Skeletal muscle cell (primary cell): ENCODE results near the gene KIAA0825.
A peak's percentile ranks its signal among the peaks of the same experiment; 100 is the strongest.
"Not testable (repeated sequence)": the region's sequence is repeated elsewhere in the genome, so short reads cannot be mapped to it uniquely, and the experiment has no call there.

Experiments used
- DNase-seq: peaks from one replicate; pipeline ENCODE4 v3.0.0-alpha.2; 2010; ENCODE audit warnings: low read depth
- H3K4me3 ChIP-seq: 2 replicates; pipeline ENCODE4 v1.5.1; 2011; ENCODE audit warnings: low read depth, mild to moderate bottlenecking, control low read depth, low read length, moderate library complexity

KIAA0825 gene

GRCh38 chr5:94218374-94218773 is 400.0 kb downstream of the KIAA0825 start:
- DNase-seq: peak; percentile 35

GRCh38 chr5:94217745-94218144 is 400.7 kb downstream of the KIAA0825 start:
- DNase-seq: no peak
- no peak overlapping the region for H3K4me3 ChIP-seq

More at GRCh38 chr5:94218374-94218773, 400.0 kb downstream of the KIAA0825 start:
- no peak overlapping the region for H3K4me3 ChIP-seq

DNA sequence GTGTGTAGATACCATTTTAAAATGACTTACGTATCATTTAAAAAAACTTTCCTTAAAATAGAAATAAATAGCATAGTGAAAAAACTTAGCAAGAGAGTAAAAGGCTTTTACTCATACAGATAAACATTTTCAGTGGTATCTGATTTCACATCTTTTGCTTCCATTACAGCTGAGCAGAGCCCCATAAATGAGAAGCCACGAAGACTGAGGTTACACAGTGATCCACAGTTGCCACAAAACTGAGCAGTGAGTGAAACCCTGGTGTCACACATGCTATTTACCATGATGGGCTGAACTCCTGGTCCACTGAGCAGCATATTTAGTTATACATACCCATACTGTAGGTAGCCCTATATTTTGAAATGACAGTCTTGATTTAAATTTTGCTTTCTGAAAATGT is 401.2 kb downstream of the KIAA0825 start:
- no peak for DNase-seq
- H3K4me3 ChIP-seq: no peak overlapping the region

- no peak for DNase-seq
These were observed 405.9 kb downstream of the KIAA0825 start for GRCh38 chr5:94212476-94212875.

DNA sequence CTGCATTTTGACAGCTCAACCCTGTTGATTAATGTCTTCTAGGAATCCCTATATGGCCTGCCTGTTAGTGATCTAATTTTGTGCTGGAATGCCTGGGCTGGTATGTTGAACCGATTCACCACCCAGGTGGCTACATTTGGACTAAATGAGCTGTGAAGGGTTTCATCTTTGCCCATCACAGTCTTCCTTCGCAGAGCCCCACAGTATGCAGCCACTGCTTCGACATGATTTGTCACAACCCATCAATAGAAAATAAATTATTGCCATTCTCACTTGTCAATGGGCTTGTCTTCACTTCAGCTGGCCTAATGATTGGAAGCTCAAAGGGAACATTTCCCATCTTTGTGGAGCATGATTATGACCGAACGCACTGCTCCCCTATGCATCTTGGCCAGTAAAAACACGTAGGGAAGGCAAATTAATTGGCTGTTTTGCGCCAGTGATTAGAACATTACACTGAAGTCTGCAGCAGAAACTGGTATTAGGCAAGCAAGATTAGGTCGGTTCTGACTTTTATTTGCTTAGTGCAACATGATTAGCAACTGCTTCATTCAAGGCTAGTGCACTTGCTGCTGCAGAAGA is 408.5 kb downstream of the KIAA0825 start:
- DNase-seq: no peak
- H3K4me3 ChIP-seq: no peak overlapping the region

More at GRCh38 chr5:94212476-94212875, 405.9 kb downstream of the KIAA0825 start:
- H3K4me3 ChIP-seq: no peak overlapping the region

DNA sequence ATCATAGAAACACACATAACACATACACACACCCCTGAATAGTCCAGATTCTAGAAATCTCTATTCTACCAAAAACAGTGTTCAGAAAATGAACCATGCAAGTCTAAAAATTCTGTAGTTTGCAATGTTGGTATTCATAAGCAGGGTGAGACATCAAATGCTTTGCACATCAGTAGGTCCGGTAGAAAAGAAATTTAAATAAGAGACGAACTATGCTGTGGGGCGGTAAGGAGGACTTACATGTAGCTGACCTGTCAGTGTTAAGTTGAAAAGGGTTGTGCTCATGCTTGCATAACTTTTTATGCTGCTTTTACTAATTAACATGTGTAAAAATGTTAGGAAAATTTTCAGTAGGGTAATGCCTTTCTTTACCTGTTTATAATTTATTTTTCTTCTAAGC is 409.1 kb downstream of the KIAA0825 start:
- H3K4me3 ChIP-seq: no peak overlapping the region
- DNase-seq: no peak

DNA sequence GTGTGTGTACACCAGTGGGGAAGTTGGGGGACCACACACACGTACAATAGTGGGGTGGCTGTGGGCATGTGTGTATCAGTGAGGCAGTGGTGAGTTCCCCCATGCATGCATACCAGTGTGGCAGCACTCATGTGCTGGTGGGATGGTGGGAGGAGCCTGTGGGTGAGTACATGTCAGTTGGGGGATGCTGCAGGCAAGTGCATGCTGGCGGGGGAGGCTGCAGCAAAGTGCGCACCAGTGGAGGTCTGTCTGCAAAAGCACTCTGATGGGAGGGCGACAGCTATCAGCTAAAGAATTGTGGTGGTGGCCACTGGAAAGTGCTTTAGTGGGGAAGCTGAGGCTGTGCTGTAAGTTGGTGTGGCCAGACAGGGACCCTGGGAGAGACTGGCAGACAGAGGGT is 418.8 kb downstream of the KIAA0825 start:
- H3K4me3 ChIP-seq: no peak overlapping the region
- DNase-seq: no peak

- no peak overlapping the region for H3K4me3 ChIP-seq
- DNase-seq: no peak
These were observed 420.4 kb downstream of the KIAA0825 start for GRCh38 chr5:94197970-94198369.

- DNase-seq: no peak
- no peak overlapping the region for H3K4me3 ChIP-seq
These were observed 421.5 kb downstream of the KIAA0825 start for GRCh38 chr5:94196953-94197352.

DNA sequence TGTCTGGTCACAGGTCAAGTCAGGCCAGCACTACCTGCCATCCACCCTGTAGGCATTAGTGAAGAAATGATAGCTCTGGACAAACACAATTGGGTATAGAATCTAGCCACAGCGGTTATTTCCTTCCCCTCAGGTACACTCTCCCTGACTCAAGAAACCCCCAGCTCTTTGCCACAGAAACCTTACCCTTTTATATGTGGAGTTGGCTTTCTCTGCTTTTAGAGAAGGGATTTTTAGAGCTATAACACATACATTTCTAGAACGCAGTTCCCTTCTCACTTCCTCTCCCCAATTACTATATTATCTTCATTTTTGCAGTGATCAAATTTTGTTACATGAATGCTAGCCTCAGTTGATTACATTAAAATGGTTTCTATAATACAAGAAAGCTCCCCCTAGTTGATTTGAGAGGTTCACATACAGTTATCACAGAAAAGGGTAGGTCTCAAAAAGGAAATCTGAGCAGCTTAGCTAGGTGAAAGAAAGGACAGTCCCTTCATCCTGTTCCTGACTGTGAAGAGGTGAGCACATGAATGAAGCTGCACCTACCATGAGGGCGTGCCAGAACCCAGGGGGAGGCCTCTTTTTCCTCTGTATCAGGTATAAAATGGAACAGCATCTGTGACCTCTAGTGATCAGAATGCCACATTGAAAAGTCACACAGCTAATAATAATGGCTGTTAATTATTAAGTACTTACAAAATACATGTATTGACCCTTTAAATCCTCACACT is 425.6 kb downstream of the KIAA0825 start:
- no peak for DNase-seq
- no peak overlapping the region for H3K4me3 ChIP-seq

- DNase-seq: no peak
These were observed 426.8 kb downstream of the KIAA0825 start for GRCh38 chr5:94191604-94192003.

GRCh38 chr5:94188725-94189124 is 429.7 kb downstream of the KIAA0825 start:
- no peak overlapping the region for H3K4me3 ChIP-seq
- DNase-seq: no peak

More at GRCh38 chr5:94191604-94192003, 426.8 kb downstream of the KIAA0825 start:
- H3K4me3 ChIP-seq: no peak overlapping the region

- no peak for DNase-seq
- H3K4me3 ChIP-seq: no peak overlapping the region
These were observed 433.5 kb downstream of the KIAA0825 start for GRCh38 chr5:94184870-94185269.

DNA sequence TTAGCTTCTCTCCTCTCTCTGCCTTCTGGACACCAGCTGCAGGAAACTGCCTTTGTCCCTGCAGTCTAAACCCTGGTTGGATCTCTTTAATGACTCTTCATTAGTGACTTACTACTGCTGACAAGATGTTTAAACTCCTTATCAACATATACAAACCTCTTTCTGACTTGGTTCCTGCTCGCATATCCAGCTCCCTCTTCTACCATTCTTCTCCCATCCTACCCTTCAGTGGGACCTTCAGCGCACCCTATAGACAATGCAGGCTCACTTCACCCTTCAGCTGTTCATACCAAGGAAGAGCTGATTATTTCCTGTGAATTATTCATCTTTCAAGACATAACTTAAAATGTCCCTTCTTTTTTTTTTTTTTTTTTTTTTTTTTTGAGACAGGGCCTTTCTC is 436.5 kb downstream of the KIAA0825 start:
- no peak overlapping the region for H3K4me3 ChIP-seq
- DNase-seq: no peak

GRCh38 chr5:94180761-94181160 is 437.6 kb downstream of the KIAA0825 start:
- H3K4me3 ChIP-seq: no peak overlapping the region
- DNase-seq: no peak

- no peak overlapping the region for H3K4me3 ChIP-seq
- no peak for DNase-seq
These were observed 442.5 kb downstream of the KIAA0825 start for GRCh38 chr5:94175912-94176311.

DNA sequence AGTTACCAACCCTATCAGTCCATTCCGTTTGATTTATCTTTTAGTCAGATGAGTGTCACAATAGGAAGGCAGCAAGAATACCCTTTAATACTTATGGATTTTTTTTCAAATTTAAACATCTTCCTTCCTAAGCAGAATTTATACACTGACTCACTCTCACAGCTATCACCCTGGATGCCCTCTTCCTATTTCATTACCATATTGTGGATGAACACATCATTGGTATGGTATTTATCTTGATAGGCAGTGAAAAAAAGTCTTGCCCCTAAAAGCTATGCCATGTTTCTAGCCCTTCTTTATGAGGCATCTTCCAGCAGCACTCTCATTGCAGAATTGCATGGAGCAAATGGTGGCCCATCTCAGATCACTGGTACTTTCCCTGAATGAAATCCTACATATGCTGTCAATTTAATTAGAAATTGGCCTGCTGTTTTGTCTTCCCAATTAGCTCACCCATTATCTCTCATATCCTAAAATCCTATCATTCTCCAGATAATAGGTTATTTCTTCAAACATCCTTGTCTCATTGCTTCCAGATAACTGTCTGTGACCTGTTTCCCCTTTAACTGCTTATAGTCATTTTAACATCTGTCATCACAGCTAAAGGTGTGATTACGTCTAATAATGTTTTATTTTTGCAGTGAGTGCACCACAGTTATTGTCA is 443.5 kb downstream of the KIAA0825 start:
- peak; percentile 43 for DNase-seq
- no peak overlapping the region for H3K4me3 ChIP-seq

DNA sequence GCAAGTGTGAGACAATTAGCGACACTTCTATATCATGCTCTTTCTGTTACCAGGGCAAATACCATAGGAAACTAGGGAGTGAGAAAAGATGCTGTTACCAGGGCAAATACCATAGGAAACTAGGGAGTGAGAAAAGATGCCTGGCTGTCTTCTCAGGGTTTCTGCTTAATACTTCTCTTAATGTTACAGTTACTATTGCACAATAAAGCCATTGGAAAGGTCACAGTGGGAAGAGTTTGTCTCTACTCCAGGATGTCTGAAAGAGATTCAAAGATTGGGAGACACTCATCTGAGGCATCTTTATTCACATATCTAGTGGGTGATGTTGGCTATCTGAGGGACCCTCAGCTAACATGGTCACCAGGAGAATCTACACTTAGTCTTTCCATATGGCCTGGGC is 445.3 kb downstream of the KIAA0825 start:
- no peak overlapping the region for H3K4me3 ChIP-seq
- DNase-seq: peak; percentile 12

DNA sequence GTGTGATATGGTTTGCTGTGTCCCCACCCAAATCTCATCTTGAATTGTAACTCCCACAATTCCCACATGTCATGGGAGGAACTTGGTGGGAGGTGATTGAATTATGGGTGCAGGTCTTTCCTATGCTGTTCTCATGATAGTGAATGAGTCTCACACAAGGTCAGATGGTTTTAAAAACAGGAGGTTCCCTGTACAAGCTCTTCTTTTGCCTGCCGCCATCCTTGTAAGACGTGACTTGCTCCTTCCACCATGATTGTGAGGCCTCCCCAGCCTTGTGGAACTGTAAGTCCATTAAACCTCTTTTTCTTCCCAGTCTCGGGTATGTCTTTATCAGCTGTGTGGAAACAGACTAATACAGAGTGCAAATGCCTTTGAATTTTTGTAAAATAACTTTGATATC is 447.3 kb downstream of the KIAA0825 start:
- not testable (repeated sequence) for DNase-seq, H3K4me3 ChIP-seq

DNA sequence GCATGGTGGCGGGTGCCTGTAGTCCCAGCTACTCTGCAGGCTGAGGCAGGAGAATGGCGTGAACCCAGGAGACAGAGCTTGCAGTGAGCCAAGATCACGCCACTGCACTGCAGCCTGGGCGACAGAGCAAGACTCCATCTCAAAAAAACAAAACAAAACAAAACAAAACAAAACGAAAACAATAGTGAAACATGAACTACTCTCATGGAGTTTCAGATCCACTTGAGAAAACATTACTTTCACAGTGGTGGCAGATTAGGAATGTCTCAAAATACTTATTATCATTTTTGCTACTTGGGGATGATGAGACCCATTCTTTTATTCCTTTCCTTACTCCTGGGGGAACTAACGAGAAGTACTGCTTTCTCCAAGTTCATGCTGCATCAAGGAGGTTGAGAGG is 448.2 kb downstream of the KIAA0825 start:
- not testable (repeated sequence) for H3K4me3 ChIP-seq, DNase-seq

GRCh38 chr5:94168151-94168550 is 450.3 kb downstream of the KIAA0825 start:
- no peak overlapping the region for H3K4me3 ChIP-seq
- DNase-seq: no peak
